ENCODE measurements around the gene PLCD4.

PLCD4 gene

GRCh38 chr2:218658671-218659257 is 51.1 kb downstream of the PLCD4 start:
- Histone ChIP-seq H3K9me3 (ENCODE audit: insufficient read depth, low read length) (no peaks in the 10 kb centered on the region), H3K9ac (ENCODE audit: low read length) (peak overlapping the region; percentile 79), H2AFZ (ENCODE audit: low read depth, low read length) (peak overlapping the region; percentile 85), H3K79me2 (ENCODE audit: low read length) (peaks cover 41% of the 10 kb centered on the region), H3K4me1 (ENCODE audit: low read length) (peaks cover 7% of the 10 kb centered on the region), H4K20me1 (ENCODE audit: insufficient read depth, low read length) (no peaks in the 10 kb centered on the region), H3K27me3 (ENCODE audit: low read depth, low read length) (no peaks in the 10 kb centered on the region), H3K4me3 (ENCODE audit: low read length) (peak overlapping the region; percentile 92), H3K27ac (ENCODE audit: low read length) (peak overlapping the region; percentile 67), H3K4me2 (ENCODE audit: low read length) (peak overlapping the region; percentile 67), H3K36me3 (replicated peaks; ENCODE audit: low read depth, low read length) (peaks cover 13% of the 10 kb centered on the region)
- TF ChIP-seq CTCF (IDR thresholded peaks at IDR 0.05; ENCODE audit: low read depth, low read length) (peak; percentile 41), EZH2phosphoT487 (IDR thresholded peaks at IDR 0.05; ENCODE audit: low read depth) (no peak)

GRCh38 chr2:218659258-218659987 is 51.7 kb downstream of the PLCD4 start, which contains the start of the genes BCS1L and ZNF142:
Gene BCS1L, plus strand, starts transcription at chr2:218659683. Its CDS starts 1,305 bp downstream, at chr2:218660988.
Gene ZNF142, minus strand, starts transcription at chr2:218659623. Its CDS starts 3,194 bp downstream, at chr2:218656429.
- H3K27me3 ChIP-seq (ENCODE audit: low read depth, low read length), result no peaks in the 10 kb centered on the region
- H2AFZ ChIP-seq (ENCODE audit: low read depth, low read length), result peak within 1 kb of the TSS; percentile 95
- no peak for TF ChIP-seq EZH2phosphoT487 (IDR thresholded peaks at IDR 0.05; ENCODE audit: low read depth)
- TF ChIP-seq CTCF (IDR thresholded peaks at IDR 0.05; ENCODE audit: low read depth, low read length), result no peak
- peak within 1 kb of the TSS; percentile 67 for H3K27ac ChIP-seq (ENCODE audit: low read length)
- H3K4me2 ChIP-seq (ENCODE audit: low read length), result peak within 1 kb of the TSS; percentile 98
- H3K9ac ChIP-seq (ENCODE audit: low read length), result peak within 1 kb of the TSS; percentile 79
- peaks cover 41% of the 10 kb centered on the region for H3K79me2 ChIP-seq (ENCODE audit: low read length)
- no peaks in the 10 kb centered on the region for H3K9me3 ChIP-seq (ENCODE audit: insufficient read depth, low read length)
- H4K20me1 ChIP-seq (ENCODE audit: insufficient read depth, low read length), result no peaks in the 10 kb centered on the region
- peaks cover 13% of the 10 kb centered on the region for H3K36me3 ChIP-seq (replicated peaks; ENCODE audit: low read depth, low read length)
- peak within 1 kb of the TSS; percentile 92 for H3K4me3 ChIP-seq (ENCODE audit: low read length)
- H3K4me1 ChIP-seq (ENCODE audit: low read length), result peaks cover 7% of the 10 kb centered on the region

GRCh38 chr2:218659988-218660358 is 52.3 kb downstream of the PLCD4 start:
- peaks cover 41% of the 10 kb centered on the region for H3K79me2 ChIP-seq (ENCODE audit: low read length)
- peak overlapping the region; percentile 98 for H3K4me2 ChIP-seq (ENCODE audit: low read length)
- peaks cover 11% of the 10 kb centered on the region for H3K36me3 ChIP-seq (replicated peaks; ENCODE audit: low read depth, low read length)
- no peaks in the 10 kb centered on the region for H3K27me3 ChIP-seq (ENCODE audit: low read depth, low read length)
- TF ChIP-seq EZH2phosphoT487 (IDR thresholded peaks at IDR 0.05; ENCODE audit: low read depth) (no peak), CTCF (IDR thresholded peaks at IDR 0.05; ENCODE audit: low read depth, low read length) (no peak)
- H3K9me3 ChIP-seq (ENCODE audit: insufficient read depth, low read length), result no peaks in the 10 kb centered on the region
- peaks cover 7% of the 10 kb centered on the region for H3K4me1 ChIP-seq (ENCODE audit: low read length)
- peak overlapping the region; percentile 79 for H3K9ac ChIP-seq (ENCODE audit: low read length)
- peak overlapping the region; percentile 95 for H2AFZ ChIP-seq (ENCODE audit: low read depth, low read length)
- H3K4me3 ChIP-seq (ENCODE audit: low read length), result peak overlapping the region; percentile 92
- H3K27ac ChIP-seq (ENCODE audit: low read length), result 0 out of 2 replicates have a peak overlapping the region, but pooled peaks have one; percentile 14
- no peaks in the 10 kb centered on the region for H4K20me1 ChIP-seq (ENCODE audit: insufficient read depth, low read length)

- H3K36me3 ChIP-seq (replicated peaks; ENCODE audit: low read depth, low read length), result peaks cover 4% of the 10 kb centered on the region
- no peak overlapping the region for H3K27ac ChIP-seq (ENCODE audit: low read length)
- peaks cover 36% of the 10 kb centered on the region for H3K79me2 ChIP-seq (ENCODE audit: low read length)
- H3K9me3 ChIP-seq (ENCODE audit: insufficient read depth, low read length), result no peaks in the 10 kb centered on the region
- H3K4me3 ChIP-seq (ENCODE audit: low read length), result no peak overlapping the region
- no peak overlapping the region for H3K4me2 ChIP-seq (ENCODE audit: low read length)
- no peaks in the 10 kb centered on the region for H3K27me3 ChIP-seq (ENCODE audit: low read depth, low read length)
- TF ChIP-seq EZH2phosphoT487 (IDR thresholded peaks at IDR 0.05; ENCODE audit: low read depth) (no peak), CTCF (IDR thresholded peaks at IDR 0.05; ENCODE audit: low read depth, low read length) (no peak)
- H3K4me1 ChIP-seq (ENCODE audit: low read length), result peaks cover 7% of the 10 kb centered on the region
- no peaks in the 10 kb centered on the region for H4K20me1 ChIP-seq (ENCODE audit: insufficient read depth, low read length)
- H3K9ac ChIP-seq (ENCODE audit: low read length), result no peak overlapping the region
- H2AFZ ChIP-seq (ENCODE audit: low read depth, low read length), result no peak overlapping the region
Observed at GRCh38 chr2:218662377-218662776, 54.7 kb downstream of the PLCD4 start.

All from OCI-LY3 (cell line).